Retinal pigment epithelial cell (primary cell): ENCODE measurements around the gene LRG1.

Source experiments
- DNase-seq: peaks from one replicate; pipeline ENCODE4 v3.0.0-alpha.2; 2010; ENCODE audit warnings: low read depth
- H3K4me3 ChIP-seq: 2 replicates; pipeline ENCODE4 v1.5.1; 2011; ENCODE audit warnings: mild to moderate bottlenecking, low read length, control low read depth, moderate library complexity
- TF ChIP-seq, protein P1 (sequence below): conservative IDR thresholded peaks from 2 replicates; pipeline ENCODE4 v1.5.1; 2011; ENCODE audit warnings: low read depth, low read length, control low read depth, inconsistent platforms

LRG1 gene

GRCh38 chr19:4505570-4506448 lies 34.0 kb downstream of the LRG1 start:
- H3K4me3 ChIP-seq, result no peak overlapping the region
- no peak for DNase-seq
- TF ChIP-seq, protein P1, sequence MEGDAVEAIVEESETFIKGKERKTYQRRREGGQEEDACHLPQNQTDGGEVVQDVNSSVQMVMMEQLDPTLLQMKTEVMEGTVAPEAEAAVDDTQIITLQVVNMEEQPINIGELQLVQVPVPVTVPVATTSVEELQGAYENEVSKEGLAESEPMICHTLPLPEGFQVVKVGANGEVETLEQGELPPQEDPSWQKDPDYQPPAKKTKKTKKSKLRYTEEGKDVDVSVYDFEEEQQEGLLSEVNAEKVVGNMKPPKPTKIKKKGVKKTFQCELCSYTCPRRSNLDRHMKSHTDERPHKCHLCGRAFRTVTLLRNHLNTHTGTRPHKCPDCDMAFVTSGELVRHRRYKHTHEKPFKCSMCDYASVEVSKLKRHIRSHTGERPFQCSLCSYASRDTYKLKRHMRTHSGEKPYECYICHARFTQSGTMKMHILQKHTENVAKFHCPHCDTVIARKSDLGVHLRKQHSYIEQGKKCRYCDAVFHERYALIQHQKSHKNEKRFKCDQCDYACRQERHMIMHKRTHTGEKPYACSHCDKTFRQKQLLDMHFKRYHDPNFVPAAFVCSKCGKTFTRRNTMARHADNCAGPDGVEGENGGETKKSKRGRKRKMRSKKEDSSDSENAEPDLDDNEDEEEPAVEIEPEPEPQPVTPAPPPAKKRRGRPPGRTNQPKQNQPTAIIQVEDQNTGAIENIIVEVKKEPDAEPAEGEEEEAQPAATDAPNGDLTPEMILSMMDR, result no peak

DNA sequence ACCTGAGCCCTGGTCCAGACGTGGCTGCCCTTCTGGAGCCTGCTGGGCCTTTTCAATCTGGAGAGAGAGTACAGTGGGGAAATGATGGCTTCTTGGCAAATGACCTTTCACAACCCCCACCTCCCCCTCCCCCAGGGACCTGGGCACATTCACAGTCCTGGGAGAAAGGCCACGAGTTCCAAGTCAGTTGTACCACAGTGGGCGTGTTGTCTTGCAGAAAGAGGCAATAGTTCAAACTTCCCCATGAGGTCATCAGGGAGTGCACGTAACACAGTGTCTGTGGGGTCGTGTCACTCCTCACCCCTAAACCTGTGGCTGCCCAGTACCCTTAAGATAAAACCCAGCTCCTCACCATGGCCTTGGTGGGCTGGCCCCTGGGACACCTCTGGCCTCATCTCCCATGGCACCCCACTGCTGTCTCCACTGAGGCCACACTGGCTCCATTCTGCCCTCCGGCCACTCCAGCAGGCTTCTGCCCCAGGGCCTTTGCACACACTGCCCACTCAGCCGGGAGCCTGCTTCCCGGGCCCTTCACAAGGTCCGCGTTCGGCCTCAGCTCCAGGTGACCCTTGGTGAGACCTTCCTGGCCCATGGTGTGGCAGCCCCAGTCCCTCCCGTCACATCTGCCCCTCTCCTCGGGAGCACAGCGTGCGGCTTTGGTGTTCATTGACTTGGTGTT lies 34.8 kb downstream of the LRG1 start:
- TF ChIP-seq, protein P1, result no peak
- no peak for DNase-seq
- H3K4me3 ChIP-seq, result no peak overlapping the region

GRCh38 chr19:4504297-4504701 lies 35.5 kb downstream of the LRG1 start:
- TF ChIP-seq, protein P1, result no peak
- DNase-seq, result no peak
- H3K4me3 ChIP-seq, result no peak overlapping the region

DNA sequence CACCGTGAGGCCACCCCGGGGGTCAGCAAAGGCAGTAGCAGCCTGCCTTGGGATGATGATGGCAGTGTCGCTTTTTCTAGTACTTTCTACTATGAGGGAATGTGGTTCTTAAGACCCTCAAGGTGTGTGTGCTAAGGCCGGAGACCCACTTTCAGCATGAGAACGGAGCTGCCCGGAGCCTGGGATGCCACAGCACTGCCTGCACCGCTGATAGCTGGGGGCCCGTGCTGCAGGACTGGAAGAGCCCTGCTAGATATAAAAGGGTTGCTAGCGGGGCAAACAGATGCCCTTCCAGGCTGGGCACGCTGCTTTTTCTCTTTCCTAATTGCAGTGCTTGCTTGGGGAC lies 36.0 kb downstream of the LRG1 start:
- TF ChIP-seq, protein P1, result no peak

GRCh38 chr19:4503132-4503824 lies 36.6 kb downstream of the LRG1 start:
- DNase-seq, result no peak
- TF ChIP-seq, protein P1, result no peak
- no peak overlapping the region for H3K4me3 ChIP-seq

More for the DNA sequence above, 36.0 kb downstream of the LRG1 start:
- no peak overlapping the region for H3K4me3 ChIP-seq
- no peak for DNase-seq

DNA sequence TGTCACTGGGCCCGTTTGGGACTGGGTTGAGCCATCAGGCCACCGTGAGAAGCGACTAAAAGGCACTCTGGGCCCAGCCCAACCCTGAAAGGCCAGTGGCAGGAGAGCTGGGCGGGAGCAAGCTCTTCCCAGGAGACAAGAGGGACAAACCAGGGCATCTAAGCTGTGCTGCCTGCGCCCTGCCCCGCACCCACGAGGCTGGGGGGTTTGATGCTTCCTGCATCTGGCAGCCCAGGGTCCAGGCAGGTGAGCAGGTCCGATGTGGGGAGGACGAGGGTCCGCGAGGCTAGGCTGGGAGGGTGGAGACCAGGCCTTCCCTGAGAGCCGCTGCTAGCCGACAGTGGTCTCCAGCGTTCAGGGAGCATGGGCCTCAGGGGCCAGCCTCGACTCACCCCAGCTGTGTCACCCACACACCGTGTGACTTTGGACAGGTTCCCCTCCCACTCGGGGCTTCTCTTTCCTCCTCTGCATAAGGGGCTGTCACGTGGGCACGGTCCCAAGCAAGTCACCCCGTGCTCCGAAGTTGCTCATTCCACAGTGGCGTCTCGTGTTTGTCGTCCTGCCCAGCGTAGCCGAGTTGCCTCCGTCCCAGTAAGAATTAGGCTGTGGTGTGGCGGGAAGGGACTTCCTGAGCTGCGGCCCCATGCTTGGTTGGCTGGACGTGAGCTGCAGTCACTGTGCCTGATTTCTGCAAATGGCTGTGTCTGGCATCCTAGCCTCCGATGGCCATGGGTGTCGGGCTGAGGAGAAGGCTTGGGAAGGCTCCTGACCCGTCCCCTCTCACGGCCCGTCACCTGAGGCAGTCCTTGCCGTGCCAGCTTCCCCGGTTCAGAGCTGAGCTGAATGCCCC lies 37.3 kb downstream of the LRG1 start:
- no peak for DNase-seq
- no peak overlapping the region for H3K4me3 ChIP-seq
- TF ChIP-seq, protein P1, result no peak
